Colonic mucosa (tissue), 4 donors: ENCODE results near the gene COL4A2. TPM values are rescaled to one million over a fixed set of nuclear protein-coding genes. Genes with fewer than 3 reads are reported as not detected.

Experiments
- DNase-seq: peaks from one replicate; pipeline ENCODE4 v3.0.0-alpha.2; 2020
- H3K27ac ChIP-seq: fragments of 200-600 bp; one replicate; pipeline ENCODE4 v1.8.0; 2021
- H3K27me3 ChIP-seq: fragments of 200-600 bp; one replicate; pipeline ENCODE4 v1.8.0; 2021
- H3K36me3 ChIP-seq: fragments of 200-600 bp; one replicate; pipeline ENCODE4 v1.8.0; 2021
- H3K4me1 ChIP-seq: fragments of 200-600 bp; one replicate; pipeline ENCODE4 v1.8.0; 2021; ENCODE audit warnings: mild to moderate bottlenecking
- H3K4me3 ChIP-seq: fragments of 200-600 bp; one replicate; pipeline ENCODE4 v1.8.0; 2021
- H3K9ac ChIP-seq, 2 donors: one replicate each; pipeline ENCODE4 v1.7.0; 2013; ENCODE audit warnings: control low read depth in 2 of 2, low read depth in 2 of 2, low read length in 2 of 2
- H3K9me3 ChIP-seq: fragments of 200-600 bp; one replicate; pipeline ENCODE4 v1.8.0; 2021
- CTCF ChIP-seq: fragments of 200-600 bp; IDR thresholded peaks from one replicate; pipeline ENCODE4 v1.8.0; 2022; ENCODE audit warnings: antibody characterized with exemption, mild to moderate bottlenecking
- intact Hi-C: fragments of 100-400 bp; cut with DNase I; formaldehyde crosslinking; loops from one replicate; pipeline ENCODE4 v1.14.1; 2022
- total RNA-seq, 2 donors: library from RNA; stranded (reverse); fragmentation: NEBNext Ultra II Directional in 1 of 2; extraction: Animal tissue kit (Norgen Biotek cat#: 25700) in 1 of 2; gene quantifications; one replicate each; pipeline ENCODE4 v1.2.1, GENCODE V29; 2021
- donor health status: healthy.
- donor health status: DM: no; HTN: no; CAD: no.
- donor health status: DM: no; HTN: no; CAD: no.

COL4A2 gene
- total RNA-seq, 2 donors from 2014 or later, result 61.1 to 111 TPM

- H3K4me3 ChIP-seq, result no peak overlapping the region
- no peaks in the 10 kb centered on the region for H3K36me3 ChIP-seq
- H3K9me3 ChIP-seq, result no peaks in the 10 kb centered on the region
- H3K27ac ChIP-seq, result peak overlapping the region; percentile 69
- no peak for DNase-seq
- H3K27me3 ChIP-seq, result no peaks in the 10 kb centered on the region
- H3K4me1 ChIP-seq, result no peaks in the 10 kb centered on the region
- intact Hi-C loops, result no loop called here
- H3K9ac ChIP-seq, result peak overlapping the region in 1 of 2 donors; percentile 55
- TF ChIP-seq CTCF, result no peak
Measured at GRCh38 chr13:110339975-110340550, 33.0 kb downstream of the COL4A2 start.

DNA sequence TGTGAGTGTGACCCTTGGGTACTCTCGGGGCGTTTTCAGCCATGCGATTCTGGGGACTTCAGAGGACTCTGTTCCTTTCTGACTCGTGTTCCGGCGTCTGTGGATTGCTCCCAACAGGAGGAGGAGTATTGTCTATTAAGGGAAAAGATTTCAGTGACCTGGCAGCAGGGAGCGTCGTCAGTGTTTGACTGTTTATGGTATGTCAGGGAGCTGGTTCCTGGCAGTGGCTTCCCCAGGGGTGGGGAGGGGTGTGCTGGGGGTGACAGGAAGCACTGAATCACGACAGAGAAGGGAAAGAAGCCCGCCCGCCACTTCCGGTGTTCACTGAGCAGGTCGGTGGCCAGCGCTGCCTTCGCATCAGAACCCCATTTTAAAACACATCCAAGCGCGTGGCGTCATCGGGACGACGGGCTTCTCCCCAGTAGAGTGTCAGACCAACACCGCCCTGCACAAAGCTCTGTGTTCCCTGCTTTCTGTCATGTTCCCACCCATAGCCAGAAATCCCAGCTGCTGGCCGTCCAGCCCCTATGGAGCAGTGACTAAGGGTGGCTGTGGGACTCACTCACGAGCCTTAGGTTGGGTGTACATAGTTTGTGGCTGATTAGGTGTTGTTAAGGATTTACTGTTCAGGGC lies 33.8 kb downstream of the COL4A2 start:
- Histone ChIP-seq H3K36me3 (no peaks in the 10 kb centered on the region), H3K27ac (peak overlapping the region; percentile 69), H3K27me3 (no peaks in the 10 kb centered on the region), H3K9me3 (no peaks in the 10 kb centered on the region), H3K4me1 (no peaks in the 10 kb centered on the region), H3K9ac (peak overlapping the region in 1 of 2 donors; percentile 55), H3K4me3 (no peak overlapping the region)
- intact Hi-C loops, result no loop called here
- DNase-seq, result peak; percentile 54
- no peak for TF ChIP-seq CTCF

DNA sequence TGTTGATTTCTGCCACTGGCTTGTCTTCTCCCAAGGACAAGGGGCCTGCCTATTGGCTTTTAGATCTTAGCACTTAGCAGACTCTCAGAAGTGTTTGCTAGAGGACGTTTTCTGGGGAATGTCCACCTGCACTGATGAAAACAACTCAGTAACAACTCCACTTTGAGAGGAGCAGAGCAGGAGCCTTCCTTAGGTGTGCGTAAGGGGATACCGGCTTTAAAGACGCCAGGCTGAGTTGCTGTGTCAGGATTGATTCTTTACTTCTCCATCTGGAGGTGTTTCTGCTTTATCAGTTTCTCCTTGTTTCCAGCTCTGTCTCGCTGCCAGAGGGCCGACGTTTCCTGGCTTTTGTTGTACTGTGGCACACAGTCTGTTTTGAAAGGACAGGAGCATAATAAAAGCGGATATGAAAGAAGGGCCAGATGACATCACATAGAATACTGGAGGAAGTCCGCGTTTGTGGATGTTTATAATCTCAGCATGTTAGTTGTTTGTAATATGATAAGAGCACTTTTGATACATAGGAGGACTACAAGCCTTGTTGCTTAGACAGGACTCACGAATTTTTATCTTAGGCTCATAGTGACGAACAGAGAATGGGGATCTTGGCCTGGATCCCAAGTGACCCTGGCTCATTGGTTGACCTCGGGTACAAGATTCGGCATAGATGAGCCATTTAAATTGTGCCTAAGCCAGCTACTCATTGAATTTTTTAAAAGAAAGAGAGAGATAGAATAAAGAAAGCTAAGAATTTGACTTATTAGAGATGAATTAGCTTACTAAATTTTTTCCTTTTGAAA lies 34.6 kb downstream of the COL4A2 start:
- no peak for TF ChIP-seq CTCF
- DNase-seq, result no peak
- Histone ChIP-seq H3K9ac (peak overlapping the region in 1 of 2 donors; percentile 16), H3K27me3 (no peaks in the 10 kb centered on the region), H3K4me1 (no peaks in the 10 kb centered on the region), H3K4me3 (no peak overlapping the region), H3K36me3 (no peaks in the 10 kb centered on the region), H3K27ac (peak overlapping the region; percentile 69), H3K9me3 (no peaks in the 10 kb centered on the region)
- intact Hi-C loops, result no loop called here

DNA sequence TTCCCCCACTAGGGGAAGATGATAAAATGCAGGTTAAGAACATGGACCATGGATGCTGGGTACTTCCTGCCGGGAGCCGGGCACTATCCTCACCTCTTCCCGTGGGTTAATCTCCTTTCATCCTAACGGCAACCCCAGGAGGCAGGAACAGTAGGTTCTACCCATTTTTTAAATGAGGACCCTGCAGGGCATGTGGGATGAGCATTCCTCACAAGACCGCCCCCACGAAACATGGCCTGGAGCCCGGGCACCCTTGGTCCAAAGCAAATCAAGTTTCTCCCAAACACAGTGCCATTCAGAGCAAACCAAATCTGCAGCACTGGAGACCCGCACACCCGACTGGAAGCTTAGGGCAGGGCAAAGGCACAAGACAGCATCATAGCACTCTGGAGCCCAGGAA lies 35.4 kb downstream of the COL4A2 start:
- Histone ChIP-seq H3K4me3 (no peak overlapping the region), H3K9me3 (no peaks in the 10 kb centered on the region), H3K27me3 (no peaks in the 10 kb centered on the region), H3K4me1 (peaks cover 5% of the 10 kb centered on the region), H3K27ac (no peak overlapping the region), H3K9ac (no peak overlapping the region), H3K36me3 (no peaks in the 10 kb centered on the region)
- intact Hi-C loops, result no loop called here
- DNase-seq, result no peak
- no peak for TF ChIP-seq CTCF

DNA sequence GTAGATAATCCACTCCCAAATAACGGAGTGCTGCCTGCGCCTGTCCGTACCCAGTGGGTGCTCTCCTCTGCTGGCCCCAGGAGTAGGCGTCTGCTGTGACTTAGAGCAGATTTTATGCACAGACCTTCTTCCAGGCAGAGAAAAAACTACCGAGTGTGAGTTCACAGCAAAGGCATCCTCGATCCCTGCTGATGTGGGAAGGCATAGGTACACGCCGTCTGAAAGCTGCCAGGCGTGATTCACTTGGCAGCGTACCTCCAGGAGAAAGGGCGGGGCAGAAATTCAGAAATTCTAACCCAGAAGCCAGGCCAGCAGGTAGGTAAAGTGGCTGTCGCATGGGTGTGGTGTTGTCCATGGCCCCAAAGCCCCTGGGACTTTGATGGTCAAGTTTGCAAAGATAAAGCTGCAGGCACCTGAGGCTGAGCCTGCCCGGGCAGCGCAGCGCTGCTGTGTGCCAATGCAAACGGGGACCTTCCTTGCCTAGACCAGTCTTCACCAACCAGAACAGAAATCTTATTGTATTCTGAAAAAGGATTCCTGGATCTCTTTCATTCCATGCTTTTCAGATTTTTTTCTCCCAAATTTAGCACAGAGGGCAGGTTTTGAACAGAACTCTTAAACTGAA lies 36.3 kb downstream of the COL4A2 start:
- no peak for DNase-seq
- Histone ChIP-seq H3K4me3 (no peak overlapping the region), H3K27me3 (no peaks in the 10 kb centered on the region), H3K27ac (no peak overlapping the region), H3K36me3 (no peaks in the 10 kb centered on the region), H3K4me1 (peaks cover 5% of the 10 kb centered on the region), H3K9me3 (no peaks in the 10 kb centered on the region), H3K9ac (no peak overlapping the region)
- intact Hi-C loops, result no loop called here
- TF ChIP-seq CTCF, result no peak
